Stimulated activated naive CD4-positive, alpha-beta T cell treated with Interleukin-2 at 50 U/mL for 16 hours (primary cell): Measurements from ENCODE around the gene GYS1.
"Not testable (repeated sequence)": the region's sequence is repeated elsewhere in the genome, so short reads cannot be mapped to it uniquely, and the experiment has no call there.

Experiments used
- DNase-seq: peaks from one replicate; lab custom pipeline; 2025; lab: John Stamatoyannopoulos, UW

The GYS1 gene

DNA sequence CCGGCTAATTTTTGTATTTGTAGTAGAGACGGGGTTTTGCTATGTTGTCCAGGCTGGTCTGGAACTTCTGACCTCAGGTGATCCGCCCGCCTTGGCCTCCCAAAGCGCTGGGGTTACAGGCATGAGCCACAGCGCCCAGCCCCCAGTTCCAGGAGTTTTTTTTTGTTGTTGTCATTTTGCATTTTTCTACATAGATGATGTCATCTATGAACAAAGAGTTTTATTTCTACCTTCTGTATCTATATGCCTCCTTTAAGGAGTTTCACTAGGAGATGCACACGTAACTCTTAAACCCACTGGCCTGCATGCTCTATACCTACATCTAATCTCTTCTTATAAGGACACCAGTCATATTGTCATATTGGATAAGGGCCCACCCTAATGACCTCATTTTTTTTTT, 54.9 kb downstream of the GYS1 start:
- no peak for DNase-seq

DNA sequence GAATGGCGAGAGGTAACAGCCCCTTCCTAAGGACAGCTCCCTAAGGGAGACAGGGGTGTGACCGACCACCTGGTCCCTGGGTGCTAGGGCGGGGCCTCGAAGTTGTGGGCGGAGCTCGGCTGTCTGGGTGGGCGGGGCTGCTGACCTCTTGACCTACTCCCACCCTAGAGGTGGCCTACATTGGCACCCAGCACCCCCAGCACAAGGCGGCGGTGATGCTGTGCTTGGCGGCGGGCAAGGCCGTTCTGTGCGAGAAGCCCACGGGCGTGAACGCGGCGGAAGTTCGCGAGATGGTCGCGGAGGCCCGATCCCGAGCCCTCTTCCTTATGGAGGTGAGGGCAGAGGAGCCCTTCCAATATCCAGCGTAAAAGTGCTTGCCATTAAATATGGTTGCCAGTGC, 57.2 kb downstream of the GYS1 start:
- no peak for DNase-seq

DNA sequence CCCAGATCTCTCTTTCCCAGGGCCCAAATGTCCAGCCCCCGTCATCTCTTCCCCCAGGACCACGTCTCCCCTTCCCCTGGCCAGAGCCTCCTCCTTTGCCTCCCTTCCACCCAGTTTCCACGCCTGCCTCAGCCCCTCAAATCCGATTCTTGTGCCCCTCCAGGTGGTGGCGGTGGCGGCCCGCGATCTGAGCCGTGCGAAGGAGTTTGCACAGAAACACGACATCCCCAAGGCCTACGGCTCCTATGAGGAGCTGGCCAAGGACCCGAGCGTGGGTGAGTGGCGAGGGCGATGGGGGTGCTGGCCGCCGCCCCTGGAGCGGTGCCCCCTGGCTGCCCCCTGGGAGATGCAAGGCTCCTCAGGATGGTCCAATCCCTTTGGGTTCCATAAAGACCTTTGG, 58.3 kb downstream of the GYS1 start:
- no peak for DNase-seq

DNA sequence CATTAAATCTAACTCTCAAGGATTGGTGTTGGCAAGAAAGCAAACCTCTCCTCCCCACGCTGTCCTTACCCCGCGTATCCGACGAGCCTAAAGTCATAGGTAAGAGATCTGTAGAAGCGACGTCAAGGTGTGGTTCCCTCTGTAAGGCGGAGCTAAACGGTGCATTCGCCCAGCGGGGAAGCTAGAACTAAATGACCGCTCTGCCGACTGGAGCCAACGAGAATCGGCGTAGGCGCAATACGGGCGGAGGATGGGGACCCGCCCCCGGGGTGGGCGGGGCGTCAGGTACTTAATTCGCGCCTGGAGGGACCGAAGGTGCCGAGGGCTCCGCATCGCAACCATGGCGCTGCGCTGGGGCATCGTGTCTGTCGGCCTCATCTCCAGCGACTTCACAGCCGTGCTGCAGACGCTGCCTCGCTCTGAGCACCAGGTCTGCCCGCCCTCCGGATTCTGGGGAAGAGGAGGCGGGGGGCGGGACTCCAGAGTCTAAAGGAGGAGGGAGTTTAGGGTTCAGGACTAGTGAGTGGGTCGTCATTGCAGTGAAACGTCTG, 59.7 kb downstream of the GYS1 start, which contains the start of gene DHDH:
TSS of gene DHDH (plus strand) at position 318 of the 551 bp plus-strand sequence. CDS start at position 341, 23 bp downstream.
- DNase-seq, result peak; percentile 73

DNA sequence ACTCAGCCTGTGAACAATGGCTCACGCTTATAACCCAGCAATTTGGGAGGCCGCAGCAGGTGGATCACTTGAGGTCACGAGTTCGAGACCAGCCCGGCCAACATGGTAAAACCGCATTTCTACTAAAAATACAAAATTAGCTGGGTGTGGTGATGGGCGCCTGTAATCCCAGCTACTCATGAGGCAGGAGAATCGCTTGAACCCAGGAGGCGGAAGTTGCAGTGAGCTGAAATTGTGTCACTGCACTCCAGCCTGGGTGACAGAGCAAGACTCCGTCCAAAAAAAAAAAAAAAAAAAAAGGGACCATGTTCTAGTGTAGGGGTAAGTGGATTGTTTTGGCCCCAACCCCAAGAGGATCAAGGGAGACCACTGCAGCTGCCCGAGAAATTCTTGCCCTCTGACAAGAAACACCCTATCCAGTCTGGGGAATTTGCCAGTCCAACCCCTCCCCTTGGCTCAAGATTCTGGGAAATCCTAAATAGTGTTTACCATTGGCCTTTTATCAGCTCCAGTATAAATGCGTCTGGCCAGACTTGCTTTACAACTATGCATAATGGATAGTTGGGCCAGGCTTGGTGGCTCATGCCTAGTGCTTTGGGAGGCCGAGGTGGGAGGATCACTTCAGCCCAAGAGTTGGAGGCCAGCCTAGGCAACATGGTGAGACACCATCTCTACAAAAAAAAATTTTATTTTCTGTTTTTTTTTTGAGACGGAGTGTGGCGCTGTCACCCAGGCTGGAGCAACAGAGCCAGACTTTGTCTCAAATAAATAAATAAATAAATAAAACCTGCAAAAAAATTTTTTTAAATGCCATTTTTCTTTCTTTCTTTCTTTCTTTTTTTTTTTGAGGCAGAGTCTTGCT, 64.7 kb downstream of the GYS1 start:
- DNase-seq, result no peak

DNA sequence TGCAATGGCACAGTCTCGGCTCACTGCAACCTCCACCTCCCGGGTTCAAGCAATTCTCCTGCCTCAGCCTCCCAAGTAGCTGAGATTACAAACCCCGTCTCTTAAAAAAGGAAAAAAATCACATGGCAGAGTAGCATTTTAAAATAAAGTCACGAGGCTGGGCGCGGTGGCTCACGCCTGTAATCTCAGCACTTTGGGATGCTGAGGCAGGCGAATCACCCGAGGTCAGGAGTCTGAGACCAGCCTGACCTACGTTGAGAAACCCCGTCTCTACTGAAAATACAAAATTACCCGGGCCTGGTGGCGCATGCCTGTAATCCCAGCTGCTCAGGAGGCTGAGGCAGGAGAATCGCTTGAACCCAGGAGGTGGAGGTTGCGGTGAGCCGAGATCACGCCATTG, 65.4 kb downstream of the GYS1 start:
- DNase-seq, result not testable (repeated sequence)

DNA sequence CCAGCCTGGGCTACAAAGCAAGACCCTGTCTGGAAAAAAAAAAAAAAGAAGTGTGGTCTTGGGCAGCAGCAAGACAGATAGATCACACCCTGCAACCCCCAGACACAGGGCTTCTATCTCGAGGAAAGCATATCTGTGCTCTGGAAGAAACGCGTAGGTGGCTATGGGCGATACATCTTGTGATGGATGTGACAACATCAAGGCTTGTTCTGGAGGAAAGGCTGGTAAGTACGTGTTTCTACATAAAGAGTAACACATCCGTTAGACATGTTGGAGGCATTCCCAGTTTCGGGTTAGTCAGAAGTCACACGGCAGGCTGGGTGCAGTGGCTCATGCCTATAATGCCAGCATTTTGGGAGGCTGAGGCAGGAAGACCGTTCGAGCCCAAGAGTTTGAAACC, 66.2 kb downstream of the GYS1 start:
- no peak for DNase-seq

DNA sequence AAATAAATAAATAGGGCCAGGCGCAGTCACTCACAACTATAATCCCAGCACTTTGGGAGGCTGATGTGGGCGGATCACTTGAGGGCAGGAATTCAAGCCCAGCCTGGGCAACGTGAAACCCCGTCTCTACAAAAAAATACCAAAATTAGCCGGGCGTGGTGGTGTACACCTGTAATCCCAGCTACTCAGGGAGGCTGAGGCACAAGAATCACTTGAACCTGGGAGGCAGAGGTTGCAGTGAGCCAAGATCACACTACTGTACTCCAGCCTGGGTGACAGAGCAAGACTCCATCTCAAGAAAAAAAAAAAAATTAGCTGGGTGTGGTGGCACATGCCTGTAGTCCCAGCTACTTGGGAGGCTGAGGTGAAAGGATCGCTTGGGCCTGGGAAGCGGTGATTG, 67.2 kb downstream of the GYS1 start:
- DNase-seq, result not testable (repeated sequence)

DNA sequence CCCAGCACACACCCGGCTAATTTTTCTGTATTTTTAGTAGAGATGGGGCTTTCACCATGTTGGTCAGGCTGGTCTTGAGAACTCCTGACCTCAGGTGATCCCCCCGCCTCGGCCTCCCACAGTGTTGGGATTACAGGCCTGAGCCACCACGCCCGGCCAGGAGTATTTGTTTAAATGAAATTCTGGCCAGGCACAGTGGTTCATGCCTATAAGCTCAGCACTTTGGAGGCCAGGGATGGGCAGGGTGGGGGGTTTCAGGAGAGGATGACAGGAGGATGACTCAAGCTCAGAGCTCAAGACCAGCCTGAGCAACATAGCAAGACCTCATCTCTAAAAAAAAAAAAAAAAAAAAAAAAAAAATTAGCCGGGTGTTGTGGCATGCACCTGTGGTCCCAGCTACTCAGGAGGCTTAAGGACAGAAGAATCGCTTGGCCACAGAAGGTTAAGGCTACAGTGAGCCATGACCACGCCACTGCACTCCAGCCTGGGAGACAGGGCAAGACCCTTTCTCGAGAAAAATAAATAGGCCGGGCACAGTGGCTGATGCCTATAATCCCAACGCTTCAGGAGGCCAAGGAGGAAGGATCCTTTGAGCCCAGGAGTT, 67.8 kb downstream of the GYS1 start:
- DNase-seq, result no peak

DNA sequence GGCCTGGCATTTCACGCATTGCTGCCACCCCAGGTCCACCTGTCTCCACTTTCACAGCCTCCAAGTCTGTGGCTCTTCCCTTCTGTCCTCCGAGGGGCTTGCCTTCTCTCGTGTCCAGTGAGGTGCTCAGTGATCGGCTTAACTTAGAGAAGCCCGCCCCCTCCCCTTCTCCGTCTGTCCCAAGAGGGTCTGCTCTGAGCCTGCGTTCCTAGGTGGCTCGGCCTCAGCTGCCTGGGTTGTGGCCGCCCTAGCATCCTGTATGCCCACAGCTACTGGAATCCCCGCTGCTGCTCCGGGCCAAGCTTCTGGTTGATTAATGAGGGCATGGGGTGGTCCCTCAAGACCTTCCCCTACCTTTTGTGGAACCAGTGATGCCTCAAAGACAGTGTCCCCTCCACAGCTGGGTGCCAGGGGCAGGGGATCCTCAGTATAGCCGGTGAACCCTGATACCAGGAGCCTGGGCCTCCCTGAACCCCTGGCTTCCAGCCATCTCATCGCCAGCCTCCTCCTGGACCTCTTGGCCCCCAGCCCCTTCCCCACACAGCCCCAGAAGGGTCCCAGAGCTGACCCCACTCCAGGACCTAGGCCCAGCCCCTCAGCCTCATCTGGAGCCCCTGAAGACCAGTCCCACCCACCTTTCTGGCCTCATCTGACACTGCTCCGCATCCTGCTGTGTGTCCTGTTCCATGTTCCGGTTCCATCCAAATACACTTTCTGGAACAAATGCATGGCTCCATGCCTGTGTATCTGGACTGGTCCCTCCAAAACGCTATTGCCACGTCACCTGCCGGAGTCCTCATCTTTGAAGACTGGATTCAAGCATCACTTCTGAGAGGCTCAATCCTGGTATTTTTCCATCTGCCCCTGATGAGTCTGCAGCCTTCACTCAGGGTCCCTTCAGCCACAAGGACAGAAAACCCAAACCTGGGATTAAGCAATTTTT, 70.3 kb downstream of the GYS1 start:
- DNase-seq, result no peak

DNA sequence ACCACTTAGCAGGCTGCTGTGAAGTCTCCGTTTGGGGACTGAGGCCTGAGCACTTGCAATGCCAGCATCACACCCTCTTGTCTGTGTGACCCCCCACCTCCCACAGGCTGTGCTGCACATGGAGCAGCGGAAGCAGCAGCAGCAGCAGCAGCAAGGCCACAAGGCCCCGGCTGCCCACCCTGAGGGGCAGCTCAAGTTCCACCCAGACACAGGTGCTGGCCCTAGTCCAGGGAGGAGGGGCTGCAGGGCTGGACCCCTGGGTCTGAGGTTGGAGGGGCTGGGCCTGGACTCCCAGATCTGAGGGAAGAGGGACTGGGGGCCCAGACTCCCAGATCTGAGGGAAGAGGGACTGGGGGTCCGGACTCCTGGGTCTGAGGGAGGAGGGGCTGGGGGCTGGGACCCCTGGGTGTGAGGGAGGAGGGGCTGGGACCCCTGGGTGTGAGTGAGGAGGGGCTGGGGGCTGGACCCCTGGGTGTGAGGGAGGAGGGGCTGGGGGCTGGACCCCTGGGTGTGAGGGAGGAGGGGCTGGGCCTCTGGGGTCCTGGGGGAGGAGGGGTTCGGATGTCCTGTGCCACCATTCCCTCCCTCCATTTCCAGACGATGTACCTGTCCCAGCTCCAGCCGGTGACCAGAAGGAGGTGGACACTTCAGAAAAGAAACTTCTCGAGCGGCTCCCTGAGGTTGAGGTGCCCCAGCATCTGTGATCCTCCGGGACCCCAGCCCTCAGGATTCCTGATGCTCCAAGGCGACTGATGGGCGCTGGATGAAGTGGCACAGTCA, 71.2 kb downstream of the GYS1 start:
- DNase-seq, result no peak

DNA sequence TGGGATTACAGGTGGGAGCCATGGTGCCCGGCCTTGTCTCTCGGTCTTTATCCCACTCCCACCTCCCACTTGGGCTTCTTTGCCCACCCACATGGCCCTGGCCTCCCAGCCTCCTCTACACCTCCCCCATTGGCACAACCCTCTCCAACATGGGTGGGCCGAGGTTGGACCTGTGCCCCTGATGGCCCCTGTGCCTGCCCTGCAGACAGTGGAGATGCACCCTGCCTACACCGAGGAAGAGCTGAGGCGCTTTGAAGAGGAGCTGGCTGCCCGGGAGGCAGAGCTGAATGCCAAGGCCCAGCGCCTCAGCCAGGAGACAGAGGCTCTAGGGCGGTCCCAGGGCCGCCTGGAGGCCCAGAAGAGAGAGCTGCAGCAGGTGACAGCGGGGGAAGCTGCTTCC, 72.2 kb downstream of the GYS1 start:
- DNase-seq, result no peak

DNA sequence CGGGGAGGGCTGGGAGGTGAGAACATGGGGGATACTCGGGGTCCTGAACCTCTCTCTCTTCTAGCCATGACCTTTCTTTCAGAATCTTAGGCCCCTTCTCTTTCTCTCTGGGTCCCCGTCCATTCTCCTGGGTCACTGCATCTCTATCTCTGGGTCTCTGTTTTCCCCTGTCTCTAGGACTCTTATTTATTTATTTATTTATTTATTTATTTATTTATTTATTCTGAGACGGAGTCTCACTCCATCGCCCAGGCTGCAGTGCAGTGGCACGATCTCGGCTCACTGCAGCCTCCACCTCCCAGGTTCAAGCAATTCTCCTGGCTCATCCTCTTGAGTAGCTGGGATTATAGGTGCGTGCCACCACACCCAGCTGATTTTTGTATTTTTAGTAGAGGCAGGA, 73.8 kb downstream of the GYS1 start:
- DNase-seq, result not testable (repeated sequence)

DNA sequence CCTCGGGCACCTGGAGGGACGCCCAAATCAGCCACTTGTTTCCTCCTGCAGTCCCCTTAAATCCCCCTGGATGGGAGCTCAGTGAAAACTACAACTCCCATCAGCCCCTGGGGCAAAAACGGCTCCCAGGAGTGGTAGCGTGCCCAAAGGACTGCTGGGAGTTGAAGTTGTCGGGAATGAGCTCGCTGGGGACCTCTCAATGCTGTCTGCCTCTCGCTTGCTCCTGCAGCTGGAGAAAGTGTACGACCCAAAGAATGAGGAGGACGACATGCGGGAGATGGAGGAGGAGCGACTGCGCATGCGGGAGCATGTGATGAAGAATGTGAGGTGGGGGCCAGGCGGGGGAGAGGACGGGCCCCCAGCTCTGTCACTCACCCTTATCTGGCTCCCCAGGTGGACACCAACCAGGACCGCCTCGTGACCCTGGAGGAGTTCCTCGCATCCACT, 74.3 kb downstream of the GYS1 start:
- no peak for DNase-seq
